Measurements from ENCODE around the gene CDKN1C.

- TF ChIP-seq POLR2A (IDR thresholded peaks at IDR 0.05; ENCODE audit: low read depth, low read length) (no peak), TAF1 (IDR thresholded peaks at IDR 0.05; ENCODE audit: borderline replicate concordance, low read depth, low read length) (no peak), POLR2AphosphoS5 (IDR thresholded peaks at IDR 0.05; ENCODE audit: low read depth, low read length) (no peak)
These were observed 3.0 kb downstream of the CDKN1C start for GRCh38 chr11:2882396-2883110.
